HUES48 (cell line): ENCODE results near the gene DHCR7.

Experiments
- H3K27ac ChIP-seq: one replicate; pipeline ENCODE4 v1.7.0; 2013; ENCODE audit warnings: low read depth, low read length, inconsistent platforms
- H3K27me3 ChIP-seq: 2 replicates; pipeline ENCODE4 v1.6.1; 2013; ENCODE audit warnings: mild to moderate bottlenecking, low read length; ENCODE audit not compliant: control insufficient read depth, insufficient read depth
- H3K36me3 ChIP-seq: 2 replicates; pipeline ENCODE4 v1.6.1; 2013; ENCODE audit warnings: low read length; ENCODE audit not compliant: control insufficient read depth, insufficient read depth
- H3K4me1 ChIP-seq: 2 replicates; pipeline ENCODE4 v1.6.1; 2013; ENCODE audit warnings: mild to moderate bottlenecking, low read length; ENCODE audit not compliant: control insufficient read depth, insufficient read depth
- H3K4me3 ChIP-seq: 2 replicates; pipeline ENCODE4 v1.5.1; 2013; ENCODE audit warnings: mild to moderate bottlenecking, low read depth, low read length
- H3K9ac ChIP-seq: 2 replicates; pipeline ENCODE4 v1.6.1; 2013; ENCODE audit warnings: mild to moderate bottlenecking, low read depth, low read length, moderate library complexity
- H3K9me3 ChIP-seq: 2 replicates; pipeline ENCODE4 v1.6.1; 2013; ENCODE audit warnings: low read length; ENCODE audit not compliant: control insufficient read depth, insufficient read depth

DHCR7 gene

DNA sequence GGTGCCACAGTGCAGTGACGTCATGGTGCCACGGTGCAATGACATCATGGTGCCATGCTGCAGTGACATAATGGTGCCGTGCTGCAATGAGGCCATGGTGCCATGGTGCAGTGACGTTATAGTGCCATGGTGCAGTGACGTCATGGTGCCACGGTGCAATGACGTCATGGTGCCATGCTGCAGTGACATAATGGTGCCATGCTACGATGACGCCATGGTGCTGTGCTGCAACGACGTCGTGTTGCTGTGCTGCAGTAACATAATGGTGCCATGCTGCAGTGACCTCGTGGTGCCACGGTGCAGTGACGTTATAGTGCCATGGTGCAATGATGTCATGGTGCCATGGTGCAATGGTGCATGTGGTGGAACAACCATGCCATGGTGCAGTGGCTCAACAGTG, 45.3 kb downstream of the DHCR7 start:
- Histone ChIP-seq H3K27me3 (no peaks in the 10 kb centered on the region), H3K27ac (no peak overlapping the region)

GRCh38 chr11:71400216-71400615, 48.0 kb downstream of the DHCR7 start:
- H3K9me3 ChIP-seq: peaks cover 4% of the 10 kb centered on the region; the same call in 1 of the 2 replicates
- H3K36me3 ChIP-seq: no peaks in the 10 kb centered on the region
- no peak overlapping the region for H3K9ac ChIP-seq
- no peaks in the 10 kb centered on the region for H3K27me3 ChIP-seq
- no peak overlapping the region for H3K4me3 ChIP-seq
- H3K27ac ChIP-seq: no peak overlapping the region
- no peaks in the 10 kb centered on the region for H3K4me1 ChIP-seq

More for the DNA sequence above, 45.3 kb downstream of the DHCR7 start:
- Histone ChIP-seq H3K9me3 (peaks cover 4% of the 10 kb centered on the region; the same call in 1 of the 2 replicates), H3K9ac (no peak overlapping the region), H3K36me3 (no peaks in the 10 kb centered on the region), H3K4me1 (no peaks in the 10 kb centered on the region), H3K4me3 (no peak overlapping the region)

- Histone ChIP-seq H3K9ac (no peak overlapping the region), H3K36me3 (no peaks in the 10 kb centered on the region), H3K27ac (no peak overlapping the region), H3K4me3 (no peak overlapping the region), H3K4me1 (no peaks in the 10 kb centered on the region), H3K9me3 (peaks cover 4% of the 10 kb centered on the region; the same call in 1 of the 2 replicates), H3K27me3 (no peaks in the 10 kb centered on the region)
These were observed 48.9 kb downstream of the DHCR7 start for GRCh38 chr11:71399341-71399740.

- H3K9ac ChIP-seq: no peak overlapping the region
- no peaks in the 10 kb centered on the region for H3K27me3 ChIP-seq
- H3K36me3 ChIP-seq: no peaks in the 10 kb centered on the region
- no peaks in the 10 kb centered on the region for H3K4me1 ChIP-seq
- H3K4me3 ChIP-seq: no peak overlapping the region
- no peak overlapping the region for H3K27ac ChIP-seq
- H3K9me3 ChIP-seq: peaks cover 2% of the 10 kb centered on the region; the same call in 1 of the 2 replicates
These were observed 50.2 kb downstream of the DHCR7 start for GRCh38 chr11:71397961-71398360.

DNA sequence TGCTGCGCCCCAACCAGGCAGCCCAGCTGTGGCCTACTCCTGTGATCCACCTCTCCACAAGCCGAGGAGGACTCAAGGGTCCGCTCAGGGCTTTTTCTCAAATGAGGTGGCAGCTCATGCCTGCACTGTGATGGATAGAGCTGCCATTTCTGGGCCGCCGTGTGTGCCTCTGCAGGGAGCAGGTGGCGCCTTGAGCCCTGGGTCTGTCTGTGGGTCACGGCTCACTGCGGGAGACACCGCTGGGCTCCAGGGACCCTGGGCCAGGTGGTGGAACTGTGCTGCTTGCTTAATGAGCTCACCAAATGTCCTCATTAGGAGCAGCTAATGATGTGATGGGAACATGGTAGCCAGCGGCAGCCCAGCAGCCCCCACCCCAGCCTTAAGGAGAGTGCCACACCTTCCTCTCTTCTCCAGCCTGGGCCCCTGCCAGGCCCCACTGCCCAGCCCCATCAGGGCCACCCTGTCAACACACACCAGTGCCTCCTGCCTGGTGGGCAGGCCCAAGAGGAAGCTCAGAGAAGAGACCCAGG, 50.8 kb downstream of the DHCR7 start:
- 0 out of 2 replicates have a peak, but pooled peaks cover 5% of the 10 kb centered on the region for H3K27me3 ChIP-seq
- H3K27ac ChIP-seq: no peak overlapping the region

DNA sequence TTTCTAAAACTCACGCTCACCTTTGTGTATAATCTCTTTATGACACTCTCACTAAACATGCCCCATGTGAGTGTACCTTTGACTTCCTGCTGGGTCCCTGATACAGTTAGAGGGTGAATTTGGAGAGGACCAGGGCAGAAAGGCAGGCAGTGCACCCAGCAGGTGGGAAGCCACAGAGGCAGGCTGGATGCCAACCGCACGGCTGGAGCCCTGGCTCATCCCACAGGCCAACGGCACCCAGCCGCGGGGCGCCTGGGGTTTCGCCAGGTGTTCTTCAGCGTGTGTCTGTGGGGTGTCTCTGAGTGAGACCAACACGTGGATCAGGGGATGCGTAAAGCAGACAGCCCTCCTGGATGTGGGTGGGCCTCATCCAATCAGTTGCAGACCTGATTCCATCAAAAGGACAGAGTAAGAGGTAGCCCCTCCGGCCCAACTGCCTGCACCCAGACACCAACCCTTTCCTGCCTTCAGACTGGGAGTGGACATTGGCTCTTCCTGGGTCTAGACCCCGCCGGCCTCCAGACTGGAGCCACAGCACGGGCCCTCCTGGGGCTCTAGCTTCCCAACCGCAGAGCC, 51.6 kb downstream of the DHCR7 start:
- H3K27me3 ChIP-seq: peaks cover 11% of the 10 kb centered on the region; the same call in 1 of the 2 replicates
- H3K4me1 ChIP-seq: no peaks in the 10 kb centered on the region
- no peaks in the 10 kb centered on the region for H3K9me3 ChIP-seq
- no peak overlapping the region for H3K4me3 ChIP-seq
- no peak overlapping the region for H3K9ac ChIP-seq
- no peak overlapping the region for H3K27ac ChIP-seq
- no peaks in the 10 kb centered on the region for H3K36me3 ChIP-seq

More for the DNA sequence above, 50.8 kb downstream of the DHCR7 start:
- H3K4me3 ChIP-seq: no peak overlapping the region
- no peaks in the 10 kb centered on the region for H3K9me3 ChIP-seq
- no peaks in the 10 kb centered on the region for H3K36me3 ChIP-seq
- no peak overlapping the region for H3K9ac ChIP-seq
- no peaks in the 10 kb centered on the region for H3K4me1 ChIP-seq

DNA sequence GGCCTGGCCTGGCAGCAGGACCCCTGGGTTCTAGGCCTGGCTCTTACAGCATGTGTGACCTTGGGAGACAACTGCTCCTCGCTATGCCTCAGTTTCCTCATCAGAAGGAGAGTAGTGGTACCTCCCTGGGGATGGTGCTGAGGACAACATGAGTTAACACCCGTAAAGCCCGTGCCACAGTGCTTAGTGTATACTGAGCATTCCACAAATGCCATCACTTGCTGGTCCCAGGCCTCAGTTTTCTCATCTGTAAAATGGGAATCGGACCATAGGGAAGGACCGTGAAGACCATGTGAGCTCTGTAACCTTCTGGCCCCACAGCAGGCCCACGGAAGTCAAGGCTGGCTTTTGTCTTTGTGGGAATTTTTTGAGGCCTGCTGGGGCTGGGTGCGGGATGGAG, 52.4 kb downstream of the DHCR7 start:
- Histone ChIP-seq H3K9me3 (no peaks in the 10 kb centered on the region), H3K4me1 (no peaks in the 10 kb centered on the region), H3K27me3 (peaks cover 14% of the 10 kb centered on the region; the same call in 1 of the 2 replicates), H3K27ac (no peak overlapping the region), H3K4me3 (no peak overlapping the region), H3K36me3 (no peaks in the 10 kb centered on the region), H3K9ac (no peak overlapping the region)

DNA sequence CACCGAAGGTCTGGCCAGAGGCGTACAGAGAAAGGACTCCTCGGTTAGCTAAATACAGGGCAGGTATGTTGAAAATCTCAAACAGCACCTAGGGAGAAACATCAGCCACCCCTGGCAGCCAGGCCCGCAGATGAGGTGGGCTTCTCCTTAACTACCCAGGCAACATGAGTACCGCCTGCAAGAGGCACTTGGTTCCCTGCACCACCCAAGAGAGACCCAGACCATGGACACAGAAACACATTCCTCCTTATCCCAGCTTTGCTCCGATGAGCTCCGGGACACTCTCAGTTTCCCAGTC, 53.0 kb downstream of the DHCR7 start:
- Histone ChIP-seq H3K4me3 (no peak overlapping the region), H3K9ac (no peak overlapping the region), H3K4me1 (no peaks in the 10 kb centered on the region), H3K27me3 (peaks cover 14% of the 10 kb centered on the region; the same call in 1 of the 2 replicates), H3K9me3 (no peaks in the 10 kb centered on the region), H3K27ac (no peak overlapping the region), H3K36me3 (no peaks in the 10 kb centered on the region)

DNA sequence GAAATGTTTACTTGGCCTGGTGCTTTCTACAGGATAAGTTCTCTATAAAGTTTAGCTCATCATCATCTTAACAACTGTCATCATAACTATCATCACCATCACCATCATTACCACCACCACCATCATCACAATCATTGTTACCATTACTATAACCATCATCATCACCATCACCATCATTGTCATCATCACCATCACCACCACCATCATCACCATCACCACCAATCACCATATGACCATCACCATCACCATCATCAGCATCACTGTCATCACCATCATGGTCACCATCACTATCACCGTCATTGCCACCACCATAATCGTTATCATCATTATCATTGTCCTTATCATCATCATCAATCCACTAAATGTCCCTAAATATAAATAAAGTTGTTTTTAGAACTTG, 54.9 kb downstream of the DHCR7 start:
- Histone ChIP-seq H3K27ac (no peak overlapping the region), H3K4me1 (no peaks in the 10 kb centered on the region), H3K27me3 (peaks cover 14% of the 10 kb centered on the region; the same call in 1 of the 2 replicates), H3K9ac (no peak overlapping the region), H3K4me3 (no peak overlapping the region), H3K9me3 (no peaks in the 10 kb centered on the region), H3K36me3 (no peaks in the 10 kb centered on the region)

- H3K4me3 ChIP-seq: no peak overlapping the region
These were observed 56.4 kb downstream of the DHCR7 start for GRCh38 chr11:71391796-71392195.

GRCh38 chr11:71391352-71391751, 56.8 kb downstream of the DHCR7 start:
- no peak overlapping the region for H3K9ac ChIP-seq
- H3K4me1 ChIP-seq: no peaks in the 10 kb centered on the region
- 0 out of 2 replicates have a peak, but pooled peaks cover 2% of the 10 kb centered on the region for H3K9me3 ChIP-seq
- H3K4me3 ChIP-seq: no peak overlapping the region
- no peak overlapping the region for H3K27ac ChIP-seq
- H3K36me3 ChIP-seq: no peaks in the 10 kb centered on the region
- peaks cover 14% of the 10 kb centered on the region; the same call in 1 of the 2 replicates for H3K27me3 ChIP-seq

More at GRCh38 chr11:71391796-71392195, 56.4 kb downstream of the DHCR7 start:
- H3K36me3 ChIP-seq: no peaks in the 10 kb centered on the region
- no peak overlapping the region for H3K27ac ChIP-seq
- 0 out of 2 replicates have a peak, but pooled peaks cover 2% of the 10 kb centered on the region for H3K9me3 ChIP-seq
- H3K4me1 ChIP-seq: no peaks in the 10 kb centered on the region
- H3K9ac ChIP-seq: no peak overlapping the region
- H3K27me3 ChIP-seq: peaks cover 14% of the 10 kb centered on the region; the same call in 1 of the 2 replicates
